MV-4-11 (cell line): ENCODE results near the gene BLZF1.
"Not testable (repeated sequence)": the region's sequence is repeated elsewhere in the genome, so short reads cannot be mapped to it uniquely, and the experiment has no call there.

ENCODE experiments used
- DNase-seq: peaks from one replicate; lab custom pipeline; 2025; lab: John Stamatoyannopoulos, UW

Gene BLZF1

GRCh38 chr1:169367686-169368405 lies at the start of gene BLZF1, which contains the start of gene NME7:
TSS of gene BLZF1 (plus strand) at chr1:169368195. CDS start at chr1:169369523, 1,328 bp downstream.
TSS of gene NME7 (minus strand) at chr1:169367797. CDS start at chr1:169367710, 87 bp downstream.
- DNase-seq = peak; percentile 98

- DNase-seq = no peak
These were observed 49.3 kb upstream of the BLZF1 start for GRCh38 chr1:169318536-169319244.

- DNase-seq = no peak
These were observed 46.5 kb upstream of the BLZF1 start for GRCh38 chr1:169321539-169321938.

- no peak for DNase-seq
These were observed 45.9 kb upstream of the BLZF1 start for GRCh38 chr1:169322138-169322537.

- no peak for DNase-seq
These were observed 42.9 kb upstream of the BLZF1 start for GRCh38 chr1:169325117-169325516.

- DNase-seq = no peak
These were observed 41.6 kb upstream of the BLZF1 start for GRCh38 chr1:169326261-169326955.

- DNase-seq = peak; percentile 32
These were observed 41.1 kb upstream of the BLZF1 start for GRCh38 chr1:169326956-169327268.

- no peak for DNase-seq
These were observed 40.1 kb upstream of the BLZF1 start for GRCh38 chr1:169327875-169328274.

GRCh38 chr1:169329383-169329782 lies 38.6 kb upstream of the BLZF1 start:
- DNase-seq = no peak

- no peak for DNase-seq
These were observed 37.1 kb upstream of the BLZF1 start for GRCh38 chr1:169330927-169331326.

- DNase-seq = not testable (repeated sequence)
These were observed 33.3 kb upstream of the BLZF1 start for GRCh38 chr1:169334727-169335126.

GRCh38 chr1:169336947-169337715 lies 30.9 kb upstream of the BLZF1 start:
- not testable (repeated sequence) for DNase-seq

GRCh38 chr1:169338617-169339016 lies 29.4 kb upstream of the BLZF1 start:
- DNase-seq = no peak

- peak; percentile 13 for DNase-seq
These were observed 28.2 kb upstream of the BLZF1 start for GRCh38 chr1:169339773-169340172.

GRCh38 chr1:169340882-169341281 lies 27.1 kb upstream of the BLZF1 start:
- DNase-seq = no peak

- DNase-seq = not testable (repeated sequence)
These were observed 25.9 kb upstream of the BLZF1 start for GRCh38 chr1:169342096-169342495.

- no peak for DNase-seq
These were observed 22.5 kb upstream of the BLZF1 start for GRCh38 chr1:169345511-169345910.

- DNase-seq = no peak
These were observed 21.9 kb upstream of the BLZF1 start for GRCh38 chr1:169346036-169346589.

- DNase-seq = no peak
These were observed 20.2 kb upstream of the BLZF1 start for GRCh38 chr1:169347688-169348382.

GRCh38 chr1:169348383-169349036 lies 19.5 kb upstream of the BLZF1 start:
- peak; percentile 28 for DNase-seq

GRCh38 chr1:169360415-169360814 lies 7.6 kb upstream of the BLZF1 start:
- DNase-seq = no peak
